Peyer's patch (tissue), 4 donors: ENCODE measurements around the gene UTS2R.

Experiments used
- POLR2A ChIP-seq, 2 donors: fragments of 450-650 bp; IDR thresholded peaks; one replicate each; pipeline ENCODE4 v1.5.1; 2017; ENCODE audit warnings: antibody characterized with exemption in 2 of 2, mild to moderate bottlenecking in 2 of 2, moderate library complexity in 2 of 2
- TF ChIP-seq, protein P1 (sequence below), 6 experiments: fragments of 450-650 bp in 4 of 6; fragments of 200-600 bp in 2 of 6; sonication (generic) in 1 of 6; IDR thresholded peaks; one replicate each; pipeline ENCODE4 v1.5.1; 2017 to 2019; ENCODE audit warnings: antibody characterized with exemption in 6 of 6, mild to moderate bottlenecking in 3 of 6, moderate library complexity in 1 of 6

DNA sequence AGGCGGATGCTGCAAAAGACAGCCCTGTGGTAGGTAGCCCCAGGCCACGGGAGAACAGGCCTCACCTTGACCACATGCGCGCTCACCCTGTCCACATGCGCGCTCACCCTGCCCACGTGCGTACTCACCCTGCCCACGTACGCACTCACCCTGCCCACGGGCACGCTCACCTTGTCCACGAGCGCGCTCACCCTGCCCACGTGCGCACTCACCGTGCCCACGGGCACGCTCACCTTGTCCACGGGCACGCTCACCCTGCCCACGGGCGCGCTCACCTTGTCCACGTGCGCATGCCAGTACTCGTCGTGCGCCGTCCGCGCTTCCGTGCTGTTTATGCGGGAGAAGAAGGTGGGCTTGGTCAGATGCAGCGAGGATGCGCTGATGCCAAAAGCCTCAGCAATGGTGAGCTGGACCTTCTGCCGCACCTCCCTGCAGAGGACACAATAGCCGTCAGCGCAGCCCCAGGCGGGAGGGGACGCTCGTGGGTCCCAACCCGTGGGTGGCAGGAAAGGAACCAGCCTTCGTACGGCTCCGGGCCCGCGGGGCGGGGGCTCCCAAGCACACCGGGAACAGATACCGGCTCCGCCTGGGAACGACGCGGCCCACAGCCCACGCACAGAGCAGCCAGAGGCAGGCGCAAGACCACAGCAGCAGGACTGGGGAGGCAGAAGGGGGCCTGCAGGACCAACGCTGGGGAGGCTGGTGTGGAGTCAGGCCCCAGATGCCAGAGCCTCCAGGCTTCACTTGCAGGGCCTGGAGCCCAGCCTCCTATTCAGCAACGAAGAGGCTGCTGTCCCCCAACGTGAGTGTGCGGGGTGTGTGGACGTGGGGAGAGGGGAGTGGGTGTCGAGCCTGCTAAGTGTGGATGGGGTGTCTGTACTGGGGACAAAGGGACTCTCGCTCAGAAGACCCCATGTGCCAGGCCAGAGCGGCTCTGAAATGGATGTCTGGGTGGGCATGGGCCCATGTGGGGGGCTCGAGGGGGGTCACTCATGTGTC is 32.4 kb downstream of the UTS2R start:
- TF ChIP-seq, protein P1, sequence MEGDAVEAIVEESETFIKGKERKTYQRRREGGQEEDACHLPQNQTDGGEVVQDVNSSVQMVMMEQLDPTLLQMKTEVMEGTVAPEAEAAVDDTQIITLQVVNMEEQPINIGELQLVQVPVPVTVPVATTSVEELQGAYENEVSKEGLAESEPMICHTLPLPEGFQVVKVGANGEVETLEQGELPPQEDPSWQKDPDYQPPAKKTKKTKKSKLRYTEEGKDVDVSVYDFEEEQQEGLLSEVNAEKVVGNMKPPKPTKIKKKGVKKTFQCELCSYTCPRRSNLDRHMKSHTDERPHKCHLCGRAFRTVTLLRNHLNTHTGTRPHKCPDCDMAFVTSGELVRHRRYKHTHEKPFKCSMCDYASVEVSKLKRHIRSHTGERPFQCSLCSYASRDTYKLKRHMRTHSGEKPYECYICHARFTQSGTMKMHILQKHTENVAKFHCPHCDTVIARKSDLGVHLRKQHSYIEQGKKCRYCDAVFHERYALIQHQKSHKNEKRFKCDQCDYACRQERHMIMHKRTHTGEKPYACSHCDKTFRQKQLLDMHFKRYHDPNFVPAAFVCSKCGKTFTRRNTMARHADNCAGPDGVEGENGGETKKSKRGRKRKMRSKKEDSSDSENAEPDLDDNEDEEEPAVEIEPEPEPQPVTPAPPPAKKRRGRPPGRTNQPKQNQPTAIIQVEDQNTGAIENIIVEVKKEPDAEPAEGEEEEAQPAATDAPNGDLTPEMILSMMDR (IDR thresholded peaks at IDR 0.05): no peak
- no peak for TF ChIP-seq POLR2A (IDR thresholded peaks at IDR 0.05)
